Skeletal muscle satellite cell (primary cell): Measurements from ENCODE around the gene SNX10.
"Not testable (repeated sequence)": the region's sequence is repeated elsewhere in the genome, so short reads cannot be mapped to it uniquely, and the experiment has no call there.

Source experiments
- H3K27me3 ChIP-seq: 2 replicates; pipeline ENCODE4 v1.7.0; 2013; ENCODE audit warnings: low read length; ENCODE audit not compliant: control insufficient read depth, insufficient read depth
- H3K36me3 ChIP-seq: 2 replicates; pipeline ENCODE4 v1.7.0; 2013; ENCODE audit warnings: mild to moderate bottlenecking, control low read depth, low read length; ENCODE audit not compliant: insufficient read depth
- H3K4me1 ChIP-seq: 2 replicates; pipeline ENCODE4 v1.7.0; 2013; ENCODE audit warnings: low read length; ENCODE audit not compliant: control insufficient read depth, insufficient read depth
- H3K4me2 ChIP-seq: 2 replicates; pipeline ENCODE4 v1.7.0; 2013; ENCODE audit warnings: mild to moderate bottlenecking, low read length
- H3K4me3 ChIP-seq: 2 replicates; pipeline ENCODE4 v1.7.0; 2013; ENCODE audit warnings: low read length
- H3K9ac ChIP-seq: 2 replicates; pipeline ENCODE4 v1.7.0; 2013; ENCODE audit warnings: mild to moderate bottlenecking, low read depth, low read length, moderate library complexity
- H3K9me3 ChIP-seq: replicated peaks from 2 replicates; pipeline ENCODE4 v1.7.0; 2013; ENCODE audit warnings: mild to moderate bottlenecking, control low read depth, low read length

SNX10 gene

GRCh38 chr7:26280723-26281122 lies 10.9 kb upstream of the SNX10 start:
- no peaks in the 10 kb centered on the region for H3K4me1 ChIP-seq
- H3K4me2 ChIP-seq = no peak overlapping the region
- H3K36me3 ChIP-seq = no peaks in the 10 kb centered on the region
- H3K4me3 ChIP-seq = no peak overlapping the region
- no peaks in the 10 kb centered on the region for H3K9me3 ChIP-seq
- H3K27me3 ChIP-seq = no peaks in the 10 kb centered on the region
- no peak overlapping the region for H3K9ac ChIP-seq

- Histone ChIP-seq H3K9ac (no peak overlapping the region), H3K36me3 (no peaks in the 10 kb centered on the region), H3K4me2 (no peak overlapping the region), H3K27me3 (no peaks in the 10 kb centered on the region), H3K4me1 (no peaks in the 10 kb centered on the region), H3K9me3 (no peaks in the 10 kb centered on the region), H3K4me3 (no peak overlapping the region)
Measured at GRCh38 chr7:26284477-26284876, 7.2 kb upstream of the SNX10 start.

- Histone ChIP-seq H3K4me3 (no peak overlapping the region), H3K4me1 (no peaks in the 10 kb centered on the region), H3K36me3 (no peaks in the 10 kb centered on the region), H3K9me3 (no peaks in the 10 kb centered on the region), H3K4me2 (no peak overlapping the region), H3K27me3 (no peaks in the 10 kb centered on the region), H3K9ac (no peak overlapping the region)
Measured at GRCh38 chr7:26284995-26285632, 6.5 kb upstream of the SNX10 start.

- no peak overlapping the region for H3K4me2 ChIP-seq
- peaks cover 2% of the 10 kb centered on the region for H3K27me3 ChIP-seq
- H3K4me3 ChIP-seq = no peak overlapping the region
Measured at GRCh38 chr7:26286157-26286556, 5.5 kb upstream of the SNX10 start.

GRCh38 chr7:26288126-26288525 lies 3.5 kb upstream of the SNX10 start:
- not testable (repeated sequence) for H3K4me3 ChIP-seq, H3K27me3 ChIP-seq, H3K9me3 ChIP-seq, H3K4me2 ChIP-seq, H3K36me3 ChIP-seq, H3K4me1 ChIP-seq, H3K9ac ChIP-seq

More at GRCh38 chr7:26286157-26286556, 5.5 kb upstream of the SNX10 start:
- no peaks in the 10 kb centered on the region for H3K4me1 ChIP-seq
- H3K36me3 ChIP-seq = no peaks in the 10 kb centered on the region
- H3K9ac ChIP-seq = no peak overlapping the region
- no peaks in the 10 kb centered on the region for H3K9me3 ChIP-seq

- H3K27me3 ChIP-seq = peaks cover 7% of the 10 kb centered on the region
- H3K9me3 ChIP-seq = no peaks in the 10 kb centered on the region
- H3K4me2 ChIP-seq = peak overlapping the region; percentile 70
- H3K4me3 ChIP-seq = no peak overlapping the region
- H3K9ac ChIP-seq = no peak overlapping the region
- H3K36me3 ChIP-seq = no peaks in the 10 kb centered on the region
- H3K4me1 ChIP-seq = no peaks in the 10 kb centered on the region
Measured at GRCh38 chr7:26291251-26291650, 411 bp upstream of the SNX10 start.

GRCh38 chr7:26292768-26293560 lies 1.3 kb downstream of the SNX10 start:
- Histone ChIP-seq H3K4me2 (no peak overlapping the region), H3K4me1 (no peaks in the 10 kb centered on the region), H3K9me3 (no peaks in the 10 kb centered on the region), H3K9ac (no peak overlapping the region), H3K27me3 (peaks cover 7% of the 10 kb centered on the region), H3K4me3 (no peak overlapping the region), H3K36me3 (no peaks in the 10 kb centered on the region)

- Histone ChIP-seq H3K9ac (no peak overlapping the region), H3K27me3 (peaks cover 12% of the 10 kb centered on the region), H3K4me2 (no peak overlapping the region), H3K4me1 (no peaks in the 10 kb centered on the region), H3K9me3 (no peaks in the 10 kb centered on the region), H3K4me3 (no peak overlapping the region), H3K36me3 (no peaks in the 10 kb centered on the region)
Measured at GRCh38 chr7:26293569-26294308, 2.1 kb downstream of the SNX10 start.

GRCh38 chr7:26295015-26295414 lies 3.4 kb downstream of the SNX10 start:
- no peaks in the 10 kb centered on the region for H3K4me1 ChIP-seq
- no peaks in the 10 kb centered on the region for H3K36me3 ChIP-seq
- no peak overlapping the region for H3K4me2 ChIP-seq
- no peak overlapping the region for H3K4me3 ChIP-seq
- peaks cover 12% of the 10 kb centered on the region for H3K27me3 ChIP-seq
- no peaks in the 10 kb centered on the region for H3K9me3 ChIP-seq
- no peak overlapping the region for H3K9ac ChIP-seq

GRCh38 chr7:26295586-26295985 lies 3.9 kb downstream of the SNX10 start:
- H3K27me3 ChIP-seq = peaks cover 12% of the 10 kb centered on the region
- H3K4me2 ChIP-seq = no peak overlapping the region
- H3K9ac ChIP-seq = no peak overlapping the region
- no peaks in the 10 kb centered on the region for H3K9me3 ChIP-seq
- H3K4me1 ChIP-seq = no peaks in the 10 kb centered on the region
- no peak overlapping the region for H3K4me3 ChIP-seq
- H3K36me3 ChIP-seq = no peaks in the 10 kb centered on the region

GRCh38 chr7:26298472-26299058 lies 6.9 kb downstream of the SNX10 start:
- no peaks in the 10 kb centered on the region for H3K4me1 ChIP-seq
- H3K9ac ChIP-seq = no peak overlapping the region
- no peak overlapping the region for H3K4me2 ChIP-seq
- no peaks in the 10 kb centered on the region for H3K9me3 ChIP-seq
- H3K4me3 ChIP-seq = no peak overlapping the region
- peaks cover 5% of the 10 kb centered on the region for H3K27me3 ChIP-seq
- no peaks in the 10 kb centered on the region for H3K36me3 ChIP-seq
